Nephron (organoid): Measurements from ENCODE around the gene ZNF416.
A peak's percentile ranks its signal among the peaks of the same experiment; 100 is the strongest.

Source experiments
- H3K27ac Mint-ChIP-seq, 3 experiments: 2 replicates each; pipeline ENCODE4 v1.8.0; 2020; ENCODE audit warnings: mixed read lengths in 3 of 3, mild to moderate bottlenecking in 2 of 3, moderate library complexity in 1 of 3
- H3K27me3 Mint-ChIP-seq: 2 replicates; pipeline ENCODE4 v1.8.0; 2021; ENCODE audit warnings: low read depth, mild to moderate bottlenecking, moderate library complexity, mixed read lengths
- H3K36me3 Mint-ChIP-seq: 2 replicates; pipeline ENCODE4 v1.8.0; 2020; ENCODE audit warnings: low read depth, mixed read lengths
- H3K4me1 Mint-ChIP-seq: 2 replicates; pipeline ENCODE4 v1.8.0; 2020; ENCODE audit warnings: mixed read lengths
- H3K4me3 Mint-ChIP-seq, 3 experiments: 2 replicates each; pipeline ENCODE4 v1.8.0; 2020; ENCODE audit warnings: mild to moderate bottlenecking in 3 of 3, mixed read lengths in 3 of 3, moderate library complexity in 2 of 3
- H3K9me3 Mint-ChIP-seq: 2 replicates; pipeline ENCODE4 v1.8.0; 2020; ENCODE audit warnings: mixed read lengths
- CTCF ChIP-seq, 3 experiments: fragments of 200-600 bp; sonication (generic); IDR thresholded peaks; one replicate each; pipeline ENCODE4 v1.5.0; 2021; ENCODE audit warnings: antibody characterized with exemption in 3 of 3; ENCODE audit not compliant: unreplicated experiment in 3 of 3

The ZNF416 gene

DNA sequence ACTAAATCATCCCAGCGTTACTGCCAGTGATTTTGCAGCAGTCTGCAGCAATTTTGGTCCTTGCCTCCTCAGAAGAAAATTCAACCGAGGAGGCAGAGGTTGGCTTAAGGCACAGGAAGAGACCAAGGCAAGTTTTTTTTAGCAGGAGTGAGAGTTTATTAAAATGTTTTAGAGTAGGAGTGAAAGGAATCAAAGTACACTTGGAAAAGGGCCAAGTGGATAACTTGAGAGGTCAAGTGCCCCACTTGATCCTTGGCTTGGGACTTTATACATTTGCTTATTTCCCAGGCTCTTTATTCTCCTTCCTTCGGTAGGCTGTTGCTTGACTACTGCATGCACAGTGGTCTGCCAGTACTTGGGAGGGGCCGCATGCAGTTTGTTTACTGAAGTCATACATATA is 32.4 kb upstream of the ZNF416 start:
- Mint-ChIP-seq H3K9me3 (peaks cover 77% of the 10 kb centered on the region), H3K4me3 (peak overlapping the region in 1 of 3 experiments; percentile 38), H3K27ac (no peak overlapping the region), H3K4me1 (peaks cover 14% of the 10 kb centered on the region), H3K27me3 (no peaks in the 10 kb centered on the region), H3K36me3 (peaks cover 87% of the 10 kb centered on the region)
- no peak for TF ChIP-seq CTCF (IDR thresholded peaks at IDR 0.05; ENCODE audit: unreplicated experiment in 3 of 3)

GRCh38 chr19:57606931-57607330 is 28.2 kb upstream of the ZNF416 start:
- Mint-ChIP-seq H3K36me3 (peaks cover 88% of the 10 kb centered on the region), H3K9me3 (peaks cover 77% of the 10 kb centered on the region), H3K27me3 (no peaks in the 10 kb centered on the region), H3K4me1 (no peaks in the 10 kb centered on the region), H3K4me3 (no peak overlapping the region), H3K27ac (no peak overlapping the region)
- TF ChIP-seq CTCF (IDR thresholded peaks at IDR 0.05; ENCODE audit: unreplicated experiment in 3 of 3) = no peak

DNA sequence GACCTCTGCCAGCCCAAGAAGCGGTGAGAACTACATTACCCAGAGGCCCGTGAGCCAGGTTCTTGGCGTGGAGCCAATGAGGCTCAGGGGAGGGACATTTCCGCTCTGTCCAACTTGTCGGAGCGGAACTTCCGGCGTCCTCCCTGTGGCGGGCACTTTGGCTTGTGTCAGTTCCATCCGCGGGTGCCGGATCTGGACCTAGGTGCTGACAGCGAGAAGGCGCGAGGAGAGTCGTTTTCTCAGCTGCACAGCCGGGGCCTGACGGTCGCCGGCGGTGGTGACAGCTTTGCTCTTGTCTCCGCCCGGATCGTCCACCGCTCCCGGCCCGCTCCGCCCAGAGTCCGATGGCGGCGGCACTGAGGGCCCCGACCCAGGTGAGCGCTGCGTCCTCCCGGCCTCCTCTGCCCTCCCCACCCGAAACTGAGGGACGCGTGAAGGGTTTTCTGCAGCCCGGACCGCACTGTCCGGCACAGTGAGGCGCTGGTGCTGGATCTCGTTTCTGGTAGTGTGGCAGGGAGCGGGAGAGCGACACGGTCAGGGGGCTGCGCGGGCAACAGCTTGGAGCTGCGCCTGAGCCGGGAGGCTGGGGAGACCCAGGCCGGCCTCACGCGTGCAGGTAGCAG is 21.2 kb upstream of the ZNF416 start, which contains the start of gene ZNF530:
TSS of gene ZNF530 (plus strand) at position 125 of the 623 bp plus-strand sequence. CDS start 4,461 bp downstream, outside the sequence.
- Mint-ChIP-seq H3K27me3 (no peaks in the 10 kb centered on the region), H3K4me3 (peak within 1 kb of the TSS; percentile 87 to 94 (median 93)), H3K4me1 (peaks cover 5% of the 10 kb centered on the region), H3K36me3 (peaks cover 58% of the 10 kb centered on the region), H3K27ac (peak within 1 kb of the TSS; percentile 47 to 68 (median 56)), H3K9me3 (peaks cover 64% of the 10 kb centered on the region)
- no peak for TF ChIP-seq CTCF (IDR thresholded peaks at IDR 0.05; ENCODE audit: unreplicated experiment in 3 of 3)

GRCh38 chr19:57599377-57599760 is 20.7 kb upstream of the ZNF416 start:
- Mint-ChIP-seq H3K4me3 (peak overlapping the region; percentile 87 to 94 (median 93)), H3K27me3 (no peaks in the 10 kb centered on the region), H3K9me3 (peaks cover 62% of the 10 kb centered on the region), H3K4me1 (peaks cover 5% of the 10 kb centered on the region), H3K36me3 (peaks cover 56% of the 10 kb centered on the region), H3K27ac (peak overlapping the region; percentile 47 to 68 (median 56))
- TF ChIP-seq CTCF (IDR thresholded peaks at IDR 0.05; ENCODE audit: unreplicated experiment in 3 of 3) = no peak

GRCh38 chr19:57587529-57587928 is 8.8 kb upstream of the ZNF416 start:
- Mint-ChIP-seq H3K27me3 (peaks cover 4% of the 10 kb centered on the region), H3K4me3 (no peak overlapping the region), H3K36me3 (peaks cover 90% of the 10 kb centered on the region)

More at GRCh38 chr19:57587529-57587928, 8.8 kb upstream of the ZNF416 start:
- Mint-ChIP-seq H3K9me3 (peaks cover 80% of the 10 kb centered on the region), H3K27ac (no peak overlapping the region), H3K4me1 (peaks cover 13% of the 10 kb centered on the region)
- no peak for TF ChIP-seq CTCF (IDR thresholded peaks at IDR 0.05; ENCODE audit: unreplicated experiment in 3 of 3)
